GM12878 (cell line): Measurements from ENCODE around the gene RNF103. TPM values are rescaled to one million over a fixed set of nuclear protein-coding genes. Genes with fewer than 3 reads are reported as not detected.

Experiments
- ATAC-seq: fragments of 200-7000 bp; cut with Tn5 transposase; 3 replicates; pipeline ENCODE4 v1.9.1; 2020; ENCODE audit warnings: mild to moderate bottlenecking, moderate library complexity
- Bru-seq: library from RNA; stranded (reverse); fragments of 400-500 nt; gene quantifications from one replicate; lab custom pipeline; 2021; lab: Mats Ljungman, UMichigan
- BruChase-seq, 2 experiments: library from RNA; stranded (reverse); fragments of 400-500 nt; gene quantifications; one replicate each; lab custom pipeline; 2021; lab: Mats Ljungman, UMichigan
- BruUV-seq: library from RNA; stranded (reverse); fragments of 400-500 nt; replicated peaks from 2 replicates; lab custom pipeline; 2021; lab: Mats Ljungman, UMichigan
- CTCF ChIA-PET: fragments of 300-600 bp; sonication (Branson Sonifier 250); formaldehyde crosslinking; extraction: SDS; loops from one replicate; lab custom pipeline; 2021; ENCODE audit warnings: inconsistent platforms; lab: Yijun Ruan, JAX
- POLR2A ChIA-PET: fragments of 350-600 bp; formaldehyde crosslinking; extraction: SDS; loops from one replicate; lab custom pipeline; 2021; ENCODE audit warnings: inconsistent platforms; lab: Charles Lee
- RAD21 ChIA-PET: fragments of 300-600 bp; sonication (Branson Sonifier 250); formaldehyde crosslinking; loops from one replicate; lab custom pipeline; 2023; ENCODE audit warnings: antibody characterized with exemption; ENCODE audit not compliant: unreplicated experiment; lab: Charles Lee
- SMC1A ChIA-PET: fragments of 300-600 bp; sonication (Branson Sonifier 250); formaldehyde crosslinking; loops from one replicate; lab custom pipeline; 2023; ENCODE audit not compliant: unreplicated experiment, uncharacterized antibody; lab: Charles Lee
- DNase-seq: peaks from one replicate; pipeline ENCODE4 v3.0.0-alpha.2; 2011; ENCODE audit warnings: low read depth, low spot score
- FAIRE-seq: peaks from 3 replicates; lab custom pipeline; 2011; peaks lifted over from hg19 to GRCh38; lab: Jason Lieb, UNC
- H2AFZ ChIP-seq: 2 replicates; pipeline ENCODE4 v1.6.0; 2011; ENCODE audit warnings: low read depth, low read length, control low read depth; ENCODE audit not compliant: control insufficient read depth
- H3K27ac ChIP-seq: 2 replicates; pipeline ENCODE4 v1.5.1; 2011; ENCODE audit warnings: control low read depth; ENCODE audit not compliant: control insufficient read depth, insufficient read depth
- H3K27me3 ChIP-seq, 2 experiments: replicated peaks in 1 of 2; 2 replicates each; pipeline versions ENCODE4 v1.6.0 to v1.6.1; 2011; ENCODE audit warnings: low read length in 1 of 2; ENCODE audit not compliant: control insufficient read depth in 2 of 2, insufficient read depth in 2 of 2
- H3K36me3 ChIP-seq, 2 experiments: 2 replicates each; pipeline ENCODE4 v1.5.1; 2011; ENCODE audit warnings: low read length in 1 of 2; ENCODE audit not compliant: control insufficient read depth in 2 of 2, insufficient read depth in 2 of 2
- H3K4me1 ChIP-seq: 2 replicates; pipeline ENCODE4 v1.6.1; 2011; ENCODE audit warnings: mild to moderate bottlenecking, low read length, moderate library complexity, mixed read lengths; ENCODE audit not compliant: control insufficient read depth, insufficient read depth
- H3K4me2 ChIP-seq: 2 replicates; pipeline ENCODE4 v1.6.0; 2011; ENCODE audit warnings: control low read depth; ENCODE audit not compliant: control insufficient read depth, insufficient read depth
- H3K4me3 ChIP-seq: fragments of 200-600 bp; sonication (generic); 2 replicates; pipeline ENCODE4 v1.5.1; 2016
- H3K79me2 ChIP-seq: 2 replicates; pipeline ENCODE4 v1.6.0; 2011; ENCODE audit warnings: low read length; ENCODE audit not compliant: control insufficient read depth, insufficient read depth
- H3K9ac ChIP-seq: 2 replicates; pipeline ENCODE4 v1.8.0; 2011; ENCODE audit warnings: low read length, control low read depth, mixed read lengths; ENCODE audit not compliant: control insufficient read depth, insufficient read depth
- H3K9me3 ChIP-seq: replicated peaks from 3 replicates; pipeline ENCODE4 v1.5.1; 2011; ENCODE audit warnings: mild to moderate bottlenecking, low read length; ENCODE audit not compliant: control insufficient read depth, insufficient read depth
- H4K20me1 ChIP-seq: 2 replicates; pipeline ENCODE4 v1.6.0; 2011; ENCODE audit not compliant: control insufficient read depth, insufficient read depth
- MYC ChIP-seq: IDR thresholded peaks from 2 replicates; pipeline ENCODE4 v1.6.1; 2011; ENCODE audit warnings: mild to moderate bottlenecking, low read length, moderate library complexity, inconsistent platforms; ENCODE audit not compliant: insufficient read depth, insufficient replicate concordance, insufficient read length, severe bottlenecking
- NR2C1 ChIP-seq: fragments of 450-650 bp; IDR thresholded peaks from 2 replicates; pipeline ENCODE4 v1.6.1; 2017; ENCODE audit warnings: antibody characterized with exemption, mild to moderate bottlenecking, moderate library complexity
- RCOR1 ChIP-seq: conservative IDR thresholded peaks from 2 replicates; pipeline ENCODE4 v1.6.1; 2012; ENCODE audit warnings: low read depth, low read length, improper control_type of control experiment
- WRNIP1 ChIP-seq: IDR thresholded peaks from 2 replicates; pipeline ENCODE4 v1.6.1; 2011; ENCODE audit warnings: low read depth, low read length, improper control_type of control experiment, borderline replicate concordance
- ZBED1 ChIP-seq: IDR thresholded peaks from 2 replicates; pipeline ENCODE4 v1.6.1; 2016; ENCODE audit warnings: borderline replicate concordance
- WGBS: methylation state at CpG from one replicate; pipeline ENCODE4 v1.1.6; 2016; ENCODE audit warnings: low lambda C conversion rate; ENCODE audit not compliant: insufficient replicate concordance, insufficient coverage; ENCODE audit errors: missing lambda C conversion rate; 5-methylcytosine and 5-hydroxymethylcytosine counted together
- in situ Hi-C: fragments of 300-500 bp; cut with MboI; formaldehyde crosslinking; loops from 9 replicates; pipeline ENCODE4 v1.14.3; 2018; ENCODE audit warnings: mixed read lengths
- intact Hi-C: fragments of 100-400 bp; cut with micrococcal nuclease; formaldehyde crosslinking; loops from one replicate; pipeline ENCODE4 v1.14.2; 2022; ENCODE audit not compliant: unreplicated experiment
- long read RNA-seq, 2 experiments: library from polyadenylated mRNA; unstranded; transcript quantifications; one replicate each; pipeline ENCODE4 v2.0.0, GENCODE V29; 2019 to 2020
- polyA minus RNA-seq, 3 experiments: library from RNA; depleted of rRNA, polyadenylated mRNA; stranded (reverse); fragments of >200 nt; gene quantifications; 2 replicates each; pipeline ENCODE4 v1.2.3, GENCODE V29; 2011
- polyA plus RNA-seq, 11 experiments: library from polyadenylated mRNA; depleted of rRNA in 4 of 11; unstranded in 6 of 11; stranded (reverse) in 5 of 11; fragments of >200 nt; fragmentation: Nextera tagmentation in 4 of 11; fragmentation: Illumina TruSeq in 1 of 11; extraction: Ambion mirVana in 4 of 11; extraction: Trizol in 1 of 11; gene quantifications; 1 replicate in 1 of 11; 2 replicates in 10 of 11; pipeline versions ENCODE4 v1.2.1 to v1.2.3, GENCODE V29; 2011 to 2016; ENCODE audit warnings: inconsistent platforms in 2 of 11, missing spikeins in 2 of 11, low read depth in 1 of 11
- total RNA-seq, 4 experiments: library from RNA; depleted of rRNA in 3 of 4; stranded (reverse); fragments of >200 nt in 3 of 4; fragmentation: Illumina TruSeq in 1 of 4; extraction: Trizol in 1 of 4; gene quantifications; 2 replicates each; pipeline versions ENCODE4 v1.2.1 to v1.2.3, GENCODE V29; 2013 to 2021
- TF ChIP-seq, protein P1 (sequence below): IDR thresholded peaks from 2 replicates; pipeline ENCODE4 v1.6.1; 2011; ENCODE audit warnings: borderline replicate concordance, low read depth, mild to moderate bottlenecking, moderate library complexity, low read length; ENCODE audit not compliant: insufficient read depth, poor library complexity, severe bottlenecking
- TF ChIP-seq, protein P2 (sequence below): fragments of 450-650 bp; IDR thresholded peaks from 2 replicates; pipeline ENCODE4 v1.6.1; 2016; ENCODE audit warnings: mild to moderate bottlenecking

Gene RNF103, protein sequence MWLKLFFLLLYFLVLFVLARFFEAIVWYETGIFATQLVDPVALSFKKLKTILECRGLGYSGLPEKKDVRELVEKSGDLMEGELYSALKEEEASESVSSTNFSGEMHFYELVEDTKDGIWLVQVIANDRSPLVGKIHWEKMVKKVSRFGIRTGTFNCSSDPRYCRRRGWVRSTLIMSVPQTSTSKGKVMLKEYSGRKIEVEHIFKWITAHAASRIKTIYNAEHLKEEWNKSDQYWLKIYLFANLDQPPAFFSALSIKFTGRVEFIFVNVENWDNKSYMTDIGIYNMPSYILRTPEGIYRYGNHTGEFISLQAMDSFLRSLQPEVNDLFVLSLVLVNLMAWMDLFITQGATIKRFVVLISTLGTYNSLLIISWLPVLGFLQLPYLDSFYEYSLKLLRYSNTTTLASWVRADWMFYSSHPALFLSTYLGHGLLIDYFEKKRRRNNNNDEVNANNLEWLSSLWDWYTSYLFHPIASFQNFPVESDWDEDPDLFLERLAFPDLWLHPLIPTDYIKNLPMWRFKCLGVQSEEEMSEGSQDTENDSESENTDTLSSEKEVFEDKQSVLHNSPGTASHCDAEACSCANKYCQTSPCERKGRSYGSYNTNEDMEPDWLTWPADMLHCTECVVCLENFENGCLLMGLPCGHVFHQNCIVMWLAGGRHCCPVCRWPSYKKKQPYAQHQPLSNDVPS
- total RNA-seq (2013; cell fraction: nucleolus; rRNA removed), result 56.9 and 57.0 TPM in 2 replicates
- total RNA-seq (2014; rRNA removed), result 8.0 and 11.7 TPM in 2 replicates
- total RNA-seq (2014; rRNA removed; fragmentation: Illumina TruSeq; extraction: Trizol), result 9.2 and 10.3 TPM in 2 replicates
- 10.6 and 11.0 TPM in 2 replicates for total RNA-seq (2021)
- 8.8 TPM for polyA plus RNA-seq (2011; ENCODE audit: low read depth)
- 8.0 and 12.4 TPM in 2 replicates for polyA plus RNA-seq (2011; rRNA removed)
- 2.6 and 3.6 TPM in 2 replicates for polyA plus RNA-seq (2011; cell fraction: cytosol; rRNA removed)
- polyA plus RNA-seq (2011; cell fraction: nucleus; rRNA removed), result 9.2 and 9.3 TPM in 2 replicates
- 11.7 and 14.8 TPM in 2 replicates for polyA plus RNA-seq (2012)
- polyA plus RNA-seq (2014; fragmentation: Illumina TruSeq; extraction: Trizol), result 10.3 and 14.0 TPM in 2 replicates
- polyA plus RNA-seq (2014; fragmentation: Nextera tagmentation; extraction: Ambion mirVana), result 1 to 10 TPM; 2.4 to 2.5 TPM
- polyA plus RNA-seq (2014; rRNA removed), result 6.9 and 8.9 TPM in 2 replicates
- polyA plus RNA-seq (2016; fragmentation: Nextera tagmentation; extraction: Ambion mirVana), result 1 to 10 TPM; 5.2 to 5.3 TPM
- polyA minus RNA-seq (2011; rRNA and poly(A)+ RNA removed), result 7.1 and 8.0 TPM in 2 replicates
- 3.1 and 3.9 TPM in 2 replicates for polyA minus RNA-seq (2011; cell fraction: cytosol; rRNA and poly(A)+ RNA removed)
- 16.2 and 22.9 TPM in 2 replicates for polyA minus RNA-seq (2011; cell fraction: nucleus; rRNA and poly(A)+ RNA removed)
- percentile 88 among the genes with signal in this experiment for Bru-seq, nascent RNA
- percentile 80 among the genes with signal in this experiment for BruChase-seq, experiment 1, labeled RNA remaining after a 6-hour chase
- percentile 98 among the genes with signal in this experiment for BruChase-seq, experiment 2, labeled RNA remaining after a 2-hour chase
- long read RNA-seq, experiment 1, partial matches to known transcripts, result 0 of 4 reads
- long read RNA-seq, experiment 1, other reads (novel, unspliced or antisense), result 1 of 4 reads
- long read RNA-seq, experiment 2, partial matches to known transcripts, result 1 of 8 reads
- long read RNA-seq, experiment 2, other reads (novel, unspliced or antisense), result 1 of 8 reads

DNA sequence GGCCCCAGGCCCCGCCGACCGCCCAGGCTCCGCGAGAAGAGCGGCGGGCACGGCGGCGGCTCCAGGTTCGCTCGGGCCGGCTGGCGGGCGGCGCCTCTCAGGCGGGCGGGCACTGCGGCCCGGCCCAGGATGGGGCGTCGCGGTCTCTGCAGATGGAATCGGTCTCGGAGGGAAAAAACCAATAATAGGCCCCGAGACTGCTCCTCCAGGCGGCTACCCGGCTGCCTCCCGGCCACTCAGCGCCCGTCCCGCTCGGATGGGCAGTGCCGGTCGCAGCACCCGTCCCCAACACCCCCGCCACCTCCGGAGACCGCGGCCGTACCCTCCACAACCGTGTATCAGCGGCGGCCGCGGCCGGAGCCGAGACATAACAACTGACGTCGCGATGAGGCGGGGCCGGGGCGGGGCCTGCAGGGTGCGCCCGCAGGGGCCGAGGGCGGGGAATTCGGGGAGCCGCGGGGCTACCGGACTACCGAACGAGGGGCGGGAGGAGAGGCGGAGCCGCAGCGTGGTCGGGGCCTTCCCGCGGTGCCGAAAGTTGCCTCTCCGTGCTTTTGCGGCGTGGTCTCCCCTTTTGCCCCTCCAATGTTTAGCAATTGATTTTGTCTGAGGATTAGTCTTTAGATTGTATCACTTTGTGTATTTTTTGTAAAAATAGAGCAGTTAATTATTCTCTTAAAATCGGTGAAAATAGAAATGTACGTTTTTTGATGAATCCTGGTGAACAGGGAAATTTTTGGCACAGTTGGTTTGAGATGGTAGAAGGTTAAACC lies at the start of gene RNF103:
RNF103 (minus strand) TSS at position 372 of the 773 bp plus-strand sequence. CDS start 979 bp downstream, outside the sequence.
- no peaks in the 10 kb centered on the region for H3K27me3 ChIP-seq
- H3K27ac ChIP-seq, result peak within 1 kb of the TSS; percentile 90
- BruUV-seq, result no TSS peak
- peak within 1 kb of the TSS; percentile 95 for H3K4me3 ChIP-seq
- ATAC-seq (peak; percentile 89), DNase-seq (peak; percentile 42), FAIRE-seq (no peak)
- under 1% methylated on average over 73 of the region's 77 CpGs for WGBS
- peak within 1 kb of the TSS; percentile 66 for H3K4me2 ChIP-seq
- ChIA-PET POLR2A (interaction anchor here (2.1 to 3.2 kb wide), 2 partner anchors 61 to 182 kb away, joined by 13 to 25 read pairs; partner anchors contain the start of genes CHMP3 and KDM3A), SMC1A (no interaction called here), RAD21 (no interaction called here), CTCF (no interaction called here)
- peak within 1 kb of the TSS; percentile 95 for H3K9ac ChIP-seq
- H3K4me1 ChIP-seq, result peaks cover 3% of the 10 kb centered on the region
- no peaks in the 10 kb centered on the region for H3K36me3 ChIP-seq
- no peaks in the 10 kb centered on the region for H4K20me1 ChIP-seq
- in situ Hi-C loops, result no loop called here
- H3K9me3 ChIP-seq, result no peaks in the 10 kb centered on the region
- H2AFZ ChIP-seq, result peak within 1 kb of the TSS; percentile 91
- intact Hi-C loops, result loop anchor here (1.0 to 2.0 kb wide), 2 partner anchors 61 to 182 kb away; partner anchors contain the start of genes CHMP3 and KDM3A
- peaks cover 35% of the 10 kb centered on the region for H3K79me2 ChIP-seq
- TF ChIP-seq MYC (no peak), NR2C1 (no peak), RCOR1 (no peak), ZBED1 (0 out of 2 replicates have a peak, but pooled peaks have one; percentile 34), WRNIP1 (no peak)
- TF ChIP-seq, protein P1, sequence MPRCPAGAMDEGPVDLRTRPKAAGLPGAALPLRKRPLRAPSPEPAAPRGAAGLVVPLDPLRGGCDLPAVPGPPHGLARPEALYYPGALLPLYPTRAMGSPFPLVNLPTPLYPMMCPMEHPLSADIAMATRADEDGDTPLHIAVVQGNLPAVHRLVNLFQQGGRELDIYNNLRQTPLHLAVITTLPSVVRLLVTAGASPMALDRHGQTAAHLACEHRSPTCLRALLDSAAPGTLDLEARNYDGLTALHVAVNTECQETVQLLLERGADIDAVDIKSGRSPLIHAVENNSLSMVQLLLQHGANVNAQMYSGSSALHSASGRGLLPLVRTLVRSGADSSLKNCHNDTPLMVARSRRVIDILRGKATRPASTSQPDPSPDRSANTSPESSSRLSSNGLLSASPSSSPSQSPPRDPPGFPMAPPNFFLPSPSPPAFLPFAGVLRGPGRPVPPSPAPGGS, result peak; percentile 13
- TF ChIP-seq, protein P2, sequence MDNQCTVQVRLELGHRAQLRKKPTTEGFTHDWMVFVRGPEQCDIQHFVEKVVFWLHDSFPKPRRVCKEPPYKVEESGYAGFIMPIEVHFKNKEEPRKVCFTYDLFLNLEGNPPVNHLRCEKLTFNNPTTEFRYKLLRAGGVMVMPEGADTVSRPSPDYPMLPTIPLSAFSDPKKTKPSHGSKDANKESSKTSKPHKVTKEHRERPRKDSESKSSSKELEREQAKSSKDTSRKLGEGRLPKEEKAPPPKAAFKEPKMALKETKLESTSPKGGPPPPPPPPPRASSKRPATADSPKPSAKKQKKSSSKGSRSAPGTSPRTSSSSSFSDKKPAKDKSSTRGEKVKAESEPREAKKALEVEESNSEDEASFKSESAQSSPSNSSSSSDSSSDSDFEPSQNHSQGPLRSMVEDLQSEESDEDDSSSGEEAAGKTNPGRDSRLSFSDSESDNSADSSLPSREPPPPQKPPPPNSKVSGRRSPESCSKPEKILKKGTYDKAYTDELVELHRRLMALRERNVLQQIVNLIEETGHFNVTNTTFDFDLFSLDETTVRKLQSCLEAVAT, result peak; percentile 64; the same call in 1 of the 2 replicates
